SK-N-SH (cell line): ENCODE data around the gene CITED1. TPM values are rescaled to one million over a fixed set of nuclear protein-coding genes. Genes with fewer than 3 reads are reported as not detected.

ENCODE experiments used
- CTCF ChIA-PET: fragments of 300-600, 350-600 bp; formaldehyde crosslinking; extraction: SDS; loops from one replicate; lab custom pipeline; 2021; lab: Yijun Ruan, JAX
- POLR2A ChIA-PET: fragments of 350-600 bp; sonication (Branson Sonifier 250); formaldehyde crosslinking; extraction: SDS; loops from one replicate; lab custom pipeline; 2020; ENCODE audit warnings: antibody characterized with exemption, inconsistent platforms; lab: Yijun Ruan, JAX
- DNase-seq: peaks from one replicate; pipeline ENCODE4 v3.0.0; 2012
- H2AFZ ChIP-seq: fragments of 200-600 bp; sonication (generic); 2 replicates; pipeline ENCODE4 v1.8.1; 2016; ENCODE audit warnings: antibody characterized with exemption, mild to moderate bottlenecking, low read depth
- H3F3A ChIP-seq: fragments of 200-600 bp; sonication (generic); replicated peaks from 2 replicates; pipeline ENCODE3; 2016; ENCODE audit warnings: antibody characterized with exemption, mild to moderate bottlenecking; ENCODE audit not compliant: insufficient read depth
- H3K27ac ChIP-seq, 2 experiments: fragments of 200-500 bp in 1 of 2; fragments of 200-600 bp in 1 of 2; sonication (Bioruptor generic) in 1 of 2; sonication (generic), shearing (Covaris generic) in 1 of 2; 2 replicates each; pipeline versions ENCODE4 v1.5.1 to v1.6.1; 2014 to 2016; ENCODE audit warnings: low read depth in 2 of 2, inconsistent platforms in 1 of 2, low read length in 1 of 2, mild to moderate bottlenecking in 1 of 2, mixed read lengths in 1 of 2
- H3K27me3 ChIP-seq: fragments of 200-600 bp; sonication (generic), shearing (Covaris generic); 2 replicates; pipeline ENCODE4 v1.6.1; 2016; ENCODE audit warnings: mixed run types; ENCODE audit not compliant: insufficient read depth
- H3K36me3 ChIP-seq, 2 experiments: fragments of 200-500 bp in 1 of 2; fragments of 200-600 bp in 1 of 2; sonication (Bioruptor generic) in 1 of 2; sonication (generic) in 1 of 2; replicated peaks in 1 of 2; 2 replicates each; pipeline versions ENCODE3 to v1.5.1; 2014 to 2016; ENCODE audit warnings: low read length in 1 of 2, mild to moderate bottlenecking in 1 of 2; ENCODE audit not compliant: insufficient read depth in 2 of 2, control insufficient read depth in 1 of 2
- H3K4me1 ChIP-seq, 2 experiments: fragments of 200-500 bp in 1 of 2; fragments of 200-600 bp in 1 of 2; sonication (Bioruptor generic) in 1 of 2; sonication (generic), shearing (Covaris generic) in 1 of 2; 2 replicates each; pipeline versions ENCODE4 v1.5.1 to v1.6.1; 2014 to 2016; ENCODE audit warnings: low read depth in 1 of 2, low read length in 1 of 2, mixed run types in 1 of 2; ENCODE audit not compliant: insufficient read depth in 2 of 2, control insufficient read depth in 1 of 2
- H3K4me2 ChIP-seq: fragments of 200-600 bp; sonication (generic), shearing (Covaris generic); 2 replicates; pipeline ENCODE4 v1.6.1; 2017; ENCODE audit warnings: mixed run types
- H3K4me3 ChIP-seq, 2 experiments: fragments of 200-500 bp in 1 of 2; fragments of 200-600 bp in 1 of 2; sonication (Bioruptor generic) in 1 of 2; sonication (generic), shearing (Covaris generic) in 1 of 2; 2 replicates each; pipeline versions ENCODE4 v1.5.1 to v1.8.1; 2014 to 2016; ENCODE audit warnings: low read depth in 2 of 2, inconsistent platforms in 1 of 2, low read length in 1 of 2, mild to moderate bottlenecking in 1 of 2, mixed read lengths in 1 of 2, moderate library complexity in 1 of 2
- H3K79me2 ChIP-seq: fragments of 200-600 bp; sonication (generic); 2 replicates; pipeline ENCODE4 v1.8.1; 2017; ENCODE audit warnings: mild to moderate bottlenecking; ENCODE audit not compliant: insufficient read depth
- H3K9ac ChIP-seq: fragments of 200-600 bp; sonication (generic); 2 replicates; pipeline ENCODE4 v1.6.1; 2017; ENCODE audit warnings: mixed run types
- H3K9me2 ChIP-seq: fragments of 200-600 bp; sonication (generic); 2 replicates; pipeline ENCODE4 v1.6.1; 2017; ENCODE audit warnings: mixed run types
- H3K9me3 ChIP-seq: fragments of 200-600 bp; sonication (generic); 2 replicates; pipeline ENCODE4 v1.6.1; 2017; ENCODE audit warnings: mixed run types, mild to moderate bottlenecking, moderate library complexity
- H4K20me1 ChIP-seq: fragments of 200-600 bp; sonication (generic); 2 replicates; pipeline ENCODE4 v1.6.1; 2017; ENCODE audit warnings: mild to moderate bottlenecking, mixed run types; ENCODE audit not compliant: insufficient read depth
- CTCF ChIP-seq: fragments of 200-600 bp; sonication (generic); IDR thresholded peaks from 2 replicates; pipeline ENCODE4 v1.6.1; 2017; ENCODE audit warnings: antibody characterized with exemption, mild to moderate bottlenecking, moderate library complexity
- EP300 ChIP-seq, 2 experiments: IDR thresholded peaks; 2 replicates each; pipeline versions ENCODE4 v1.4.0 to v1.6.1; 2012; ENCODE audit warnings: borderline replicate concordance in 1 of 2, low read depth in 1 of 2, low read length in 1 of 2
- EZH2phosphoT487 ChIP-seq: fragments of 200-600 bp; sonication (generic); IDR thresholded peaks from 2 replicates; pipeline ENCODE4 v1.6.1; 2017; ENCODE audit warnings: low read depth, mixed run types, mild to moderate bottlenecking, antibody characterized with exemption, moderate library complexity, borderline replicate concordance
- FOSL2 ChIP-seq: IDR thresholded peaks from 2 replicates; pipeline ENCODE4 v1.4.0; 2012; ENCODE audit warnings: low read depth, mild to moderate bottlenecking, moderate library complexity, borderline replicate concordance
- GATA2 ChIP-seq: sonication (generic); formaldehyde crosslinking; IDR thresholded peaks from 2 replicates; pipeline ENCODE4 v1.5.0; 2020; ENCODE audit warnings: mild to moderate bottlenecking, missing genetic modification reagents
- MAX ChIP-seq: IDR thresholded peaks from 2 replicates; pipeline ENCODE4 v1.4.0; 2012; ENCODE audit warnings: low read depth
- NRF1 ChIP-seq: IDR thresholded peaks from 2 replicates; pipeline ENCODE4 v1.6.1; 2012; ENCODE audit warnings: low read depth, mild to moderate bottlenecking, low read length
- POLR2AphosphoS5 ChIP-seq: IDR thresholded peaks from 2 replicates; pipeline ENCODE4 v1.6.1; 2012; ENCODE audit warnings: low read depth, low read length
- RXRA ChIP-seq: IDR thresholded peaks from 2 replicates; pipeline ENCODE4 v1.4.0; 2012; ENCODE audit warnings: low read depth, mild to moderate bottlenecking, borderline replicate concordance
- SMC3 ChIP-seq: IDR thresholded peaks from 2 replicates; pipeline ENCODE4 v1.6.1; 2012; ENCODE audit warnings: low read depth, low read length, improper control_type of control experiment
- TCF12 ChIP-seq: IDR thresholded peaks from 2 replicates; pipeline ENCODE4 v1.4.0; 2012
- TEAD4 ChIP-seq: IDR thresholded peaks from 2 replicates; pipeline ENCODE4 v1.4.0; 2012; ENCODE audit warnings: mild to moderate bottlenecking, borderline replicate concordance; ENCODE audit not compliant: insufficient read depth
- USF1 ChIP-seq: IDR thresholded peaks from 2 replicates; pipeline ENCODE4 v1.4.0; 2012; ENCODE audit warnings: low read depth, borderline replicate concordance
- USF2 ChIP-seq: fragments of 150-350 bp; IDR thresholded peaks from 2 replicates; pipeline ENCODE4 v1.6.1; 2017; ENCODE audit warnings: antibody characterized with exemption, low read length, low read depth, borderline replicate concordance
- ZBTB33 ChIP-seq: IDR thresholded peaks from 2 replicates; pipeline ENCODE4 v1.4.0; 2012; ENCODE audit warnings: low read depth, borderline replicate concordance
- WGBS: methylation state at CpG from one replicate; pipeline ENCODE4 v1.1.6; 2017; ENCODE audit warnings: low lambda C conversion rate; 5-methylcytosine and 5-hydroxymethylcytosine counted together
- polyA plus RNA-seq, 3 experiments: library from polyadenylated mRNA; depleted of rRNA; stranded (reverse); fragments of >200 nt; gene quantifications; 2 replicates each; pipeline ENCODE4 v1.2.3, GENCODE V29; 2012

Gene CITED1
- polyA plus RNA-seq (2012; rRNA removed), result 0.41 and 0.44 TPM in 2 replicates
- polyA plus RNA-seq (2012; cell fraction: cytosol; rRNA removed), result 0.15 and 0.39 TPM in 2 replicates
- polyA plus RNA-seq (2012; cell fraction: nucleus; rRNA removed), result 0.43 and 0.94 TPM in 2 replicates

GRCh38 chrX:72305286-72306084 lies at the start of gene CITED1:
CITED1 (minus strand) TSS chrX:72305914; CDS start chrX:72302869, 3,045 bp downstream.
- TF ChIP-seq FOSL2 (no peak), EP300 (IDR thresholded peaks at IDR 0.05; ENCODE audit: borderline replicate concordance in 1 of 2, low read depth in 1 of 2, low read length in 1 of 2) (no peak), CTCF (0 out of 2 replicates have a peak, but pooled peaks have one; percentile 4), POLR2AphosphoS5 (no peak), EZH2phosphoT487 (peak; percentile 55; the same call in 1 of the 2 replicates)
- peak within 1 kb of the TSS; percentile 81 for H2AFZ ChIP-seq
- DNase-seq, result peak; percentile 65
- peaks cover 0 to 30% of the 10 kb centered on the region in 2 experiments; a peak in 1 of 4 replicates for H3K4me1 ChIP-seq
- no peaks in the 10 kb centered on the region for H3F3A ChIP-seq
- POLR2A ChIA-PET, result interaction anchor here (1.6 to 4.5 kb wide), 2 partner anchors 28 to 29 kb away, joined by 4 to 20 read pairs; partner anchors contain the start of gene RPS4X
- peak within 1 kb of the TSS; percentile 50 to 70 for H3K4me3 ChIP-seq
- no peaks in the 10 kb centered on the region for H3K9me2 ChIP-seq
- H3K27ac ChIP-seq, result no peak within 1 kb of the TSS; a peak in 1 of 4 replicates
- CTCF ChIA-PET, result interaction anchor here (1.4 to 3.5 kb wide), 2 partner anchors 29 to 60 kb away, joined by 4 to 12 read pairs; partner anchors contain the start of gene RPS4X
- no peaks in the 10 kb centered on the region for H3K79me2 ChIP-seq
- WGBS, result 2% methylated on average over 30 of the region's 68 CpGs
- H3K9me3 ChIP-seq, result no peaks in the 10 kb centered on the region
- peak within 1 kb of the TSS; percentile 99 for H3K4me2 ChIP-seq
- no peak within 1 kb of the TSS; the same call in 1 of the 2 replicates for H3K9ac ChIP-seq
- H4K20me1 ChIP-seq, result no peaks in the 10 kb centered on the region
- H3K36me3 ChIP-seq, result no peaks in the 10 kb centered on the region
- peaks cover 74% of the 10 kb centered on the region for H3K27me3 ChIP-seq

GRCh38 chrX:72352786-72353185 lies 47.1 kb upstream of the CITED1 start:
- Histone ChIP-seq H3K9me3 (no peaks in the 10 kb centered on the region), H3K9ac (no peak overlapping the region), H4K20me1 (no peaks in the 10 kb centered on the region), H3K4me3 (no peak overlapping the region), H3K4me1 (no peaks in the 10 kb centered on the region; a peak in 2 of 4 replicates), H3F3A (no peaks in the 10 kb centered on the region), H3K79me2 (no peaks in the 10 kb centered on the region), H3K36me3 (peaks cover 8 to 19% of the 10 kb centered on the region in 2 experiments), H3K4me2 (no peak overlapping the region), H3K27me3 (no peaks in the 10 kb centered on the region), H2AFZ (no peak overlapping the region), H3K9me2 (no peaks in the 10 kb centered on the region), H3K27ac (no peak overlapping the region)
- WGBS, result 84% methylated on average over 3 of the region's 3 CpGs
- CTCF ChIA-PET, result no interaction called here
- POLR2A ChIA-PET, result no interaction called here
- DNase-seq, result no peak
- no peak for TF ChIP-seq TEAD4
- no peak for TF ChIP-seq TCF12
- TF ChIP-seq POLR2AphosphoS5, result no peak
- no peak for TF ChIP-seq RXRA
- no peak for TF ChIP-seq NRF1
- TF ChIP-seq GATA2 (CRISPR knock-in tag), result no peak
- TF ChIP-seq MAX, result no peak
- no peak for TF ChIP-seq EP300 (IDR thresholded peaks at IDR 0.05; ENCODE audit: borderline replicate concordance in 1 of 2, low read depth in 1 of 2, low read length in 1 of 2)
- no peak for TF ChIP-seq CTCF
- no peak for TF ChIP-seq USF2
- no peak for TF ChIP-seq USF1
- TF ChIP-seq SMC3, result no peak
- no peak for TF ChIP-seq FOSL2
- no peak for TF ChIP-seq ZBTB33
